ENCODE measurements around the gene PEX14. TPM values are rescaled to one million over a fixed set of nuclear protein-coding genes. Genes with fewer than 3 reads are reported as not detected.

The PEX14 gene
- total RNA-seq, 1 experiment from 2014 or later: 21.5 TPM

GRCh38 chr1:10506677-10507047 is 31.9 kb downstream of the PEX14 start:
- H3K36me3 ChIP-seq: no peaks in the 10 kb centered on the region
- no peaks in the 10 kb centered on the region for H3K27me3 ChIP-seq
- H3K4me3 ChIP-seq: no peak overlapping the region
- no peak for DNase-seq
- no peaks in the 10 kb centered on the region for H3K9me3 ChIP-seq

DNA sequence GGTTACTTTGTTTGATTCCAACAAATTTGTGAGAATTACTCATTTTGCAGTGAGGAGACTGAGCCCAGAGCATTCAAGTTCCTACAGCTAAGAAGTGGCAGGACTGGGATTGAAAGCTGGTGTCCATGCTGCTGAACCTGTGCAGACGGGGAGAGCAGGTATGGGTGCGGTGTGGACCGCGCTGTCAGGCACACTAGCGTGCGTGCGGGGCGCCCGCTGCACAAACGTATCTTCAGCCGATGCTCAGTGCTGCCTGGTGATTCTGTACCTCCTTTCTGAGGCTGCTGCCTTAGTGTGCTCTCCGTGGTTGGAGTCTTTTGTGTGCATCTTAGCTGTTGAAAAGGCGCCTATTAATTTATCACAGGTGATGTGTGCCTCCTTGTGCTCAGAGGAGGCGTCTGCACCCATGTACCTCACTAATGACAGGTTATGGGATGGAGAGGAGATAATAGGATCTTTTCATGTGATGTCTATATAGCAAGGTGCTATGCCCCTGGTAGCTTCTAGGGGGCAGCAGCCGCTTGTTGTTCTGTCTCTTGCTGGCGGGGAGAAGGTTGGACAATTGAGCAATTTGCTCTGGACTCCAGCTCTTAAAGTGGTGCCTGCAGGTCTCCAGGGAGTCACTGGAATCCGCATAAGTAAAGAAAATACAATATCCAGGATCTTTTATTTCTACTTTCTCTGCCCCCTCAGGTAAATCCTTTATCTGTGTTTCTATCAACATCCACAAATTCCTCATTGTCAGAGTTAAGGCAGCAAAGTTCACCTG is 32.5 kb downstream of the PEX14 start:
- DNase-seq: peak; percentile 71
- Histone ChIP-seq H3K9me3 (no peaks in the 10 kb centered on the region), H3K36me3 (peaks cover 3% of the 10 kb centered on the region), H3K27me3 (no peaks in the 10 kb centered on the region), H3K4me3 (no peak overlapping the region)

DNA sequence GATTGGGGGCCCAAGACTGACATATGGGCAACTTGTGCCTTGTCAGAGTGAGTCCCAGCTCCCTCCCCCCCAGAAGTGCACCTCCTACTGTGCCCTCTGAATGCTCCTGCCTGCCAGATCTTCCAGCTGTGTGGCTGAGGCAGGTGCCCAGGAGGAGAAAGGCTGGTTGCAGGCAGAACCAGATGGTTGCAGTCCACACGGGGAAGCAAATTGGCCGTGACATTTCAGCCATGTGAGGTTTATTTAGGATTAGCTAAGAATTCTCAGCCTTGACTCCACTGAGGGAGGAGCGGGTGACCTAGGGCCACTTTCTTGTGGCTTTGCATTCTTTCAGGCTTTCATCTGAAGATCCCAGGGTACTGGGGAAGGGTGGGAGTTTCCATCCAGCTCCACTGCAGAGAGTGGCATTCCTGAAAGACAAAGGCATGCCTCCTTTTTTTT is 33.8 kb downstream of the PEX14 start:
- Histone ChIP-seq H3K4me3 (no peak overlapping the region), H3K36me3 (peaks cover 7% of the 10 kb centered on the region), H3K9me3 (no peaks in the 10 kb centered on the region), H3K27me3 (no peaks in the 10 kb centered on the region)
- peak; percentile 48 for DNase-seq

GRCh38 chr1:10509809-10510509 is 35.2 kb downstream of the PEX14 start:
- Histone ChIP-seq H3K9me3 (no peaks in the 10 kb centered on the region), H3K27me3 (no peaks in the 10 kb centered on the region), H3K4me3 (no peak overlapping the region), H3K36me3 (peaks cover 7% of the 10 kb centered on the region)
- DNase-seq: no peak

DNA sequence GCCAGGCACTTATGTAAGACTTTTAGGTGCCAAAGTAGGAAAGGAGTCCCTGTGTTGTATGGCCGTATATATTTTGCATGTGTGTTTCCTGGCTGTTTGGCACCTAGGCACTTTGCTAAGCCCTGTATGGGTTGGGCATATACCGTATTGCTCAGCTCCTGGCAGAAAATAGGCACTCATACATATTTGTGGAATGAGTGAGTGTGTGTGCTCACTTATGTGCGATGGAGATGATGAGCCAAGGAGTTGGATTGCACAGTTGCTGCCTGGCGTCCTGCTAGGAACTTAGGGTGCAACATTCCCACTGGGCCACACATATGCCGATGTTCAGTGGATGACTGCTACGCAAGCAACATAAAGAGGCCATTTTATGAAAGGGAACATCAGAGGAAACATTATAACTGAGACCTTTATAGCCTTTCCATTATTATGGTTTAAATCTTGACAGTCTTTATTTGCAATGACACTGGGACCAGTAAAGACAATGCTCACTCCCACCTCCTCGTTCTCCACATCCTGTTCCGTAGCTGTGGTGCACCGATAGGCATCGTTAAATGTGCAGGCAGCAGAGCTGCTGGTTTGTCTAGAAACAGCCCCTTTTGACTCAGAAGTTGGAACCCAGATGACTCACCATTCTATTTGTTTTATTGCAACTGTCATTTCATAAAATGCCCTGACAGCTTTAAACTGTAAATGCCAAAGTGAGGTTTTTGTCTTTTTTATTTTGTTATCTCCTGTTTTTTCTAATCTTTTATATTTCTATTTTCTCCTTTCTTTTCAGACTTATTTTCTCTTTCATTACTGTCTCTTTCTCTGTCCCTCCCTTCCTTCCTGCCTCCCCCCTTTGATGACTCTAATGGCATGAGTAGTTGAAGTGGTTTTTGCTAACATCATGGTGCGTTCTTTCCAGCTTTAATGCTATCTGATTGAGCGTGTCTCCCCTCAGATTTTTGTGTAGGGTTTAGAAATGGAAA is 36.1 kb downstream of the PEX14 start:
- Histone ChIP-seq H3K4me3 (peak overlapping the region; percentile 6; the same call in 1 of the 2 replicates), H3K27me3 (no peaks in the 10 kb centered on the region), H3K36me3 (peaks cover 7% of the 10 kb centered on the region), H3K9me3 (no peaks in the 10 kb centered on the region)
- peak; percentile 92 for DNase-seq

DNA sequence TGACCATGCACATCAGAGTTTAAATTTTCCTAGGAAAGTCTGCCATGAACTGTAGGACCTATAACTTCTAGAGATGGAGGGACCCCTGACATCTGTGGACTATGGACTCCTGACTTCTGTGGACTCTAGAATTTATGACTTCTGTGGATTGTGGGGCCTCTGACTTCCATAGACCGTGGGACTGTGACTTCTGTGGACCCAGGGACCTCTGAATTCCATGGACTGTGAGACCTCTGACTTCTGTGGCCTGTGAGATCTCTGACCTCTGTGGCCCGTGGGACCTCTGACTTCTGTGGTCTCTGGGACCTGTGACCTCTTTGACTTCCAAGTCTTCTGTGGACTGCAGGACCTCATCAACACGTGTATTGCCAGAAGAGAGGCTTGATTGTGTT is 36.7 kb downstream of the PEX14 start:
- Histone ChIP-seq H3K9me3 (no peaks in the 10 kb centered on the region), H3K36me3 (peaks cover 7% of the 10 kb centered on the region), H3K4me3 (peak overlapping the region; percentile 6; the same call in 1 of the 2 replicates), H3K27me3 (no peaks in the 10 kb centered on the region)
- no peak for DNase-seq

DNA sequence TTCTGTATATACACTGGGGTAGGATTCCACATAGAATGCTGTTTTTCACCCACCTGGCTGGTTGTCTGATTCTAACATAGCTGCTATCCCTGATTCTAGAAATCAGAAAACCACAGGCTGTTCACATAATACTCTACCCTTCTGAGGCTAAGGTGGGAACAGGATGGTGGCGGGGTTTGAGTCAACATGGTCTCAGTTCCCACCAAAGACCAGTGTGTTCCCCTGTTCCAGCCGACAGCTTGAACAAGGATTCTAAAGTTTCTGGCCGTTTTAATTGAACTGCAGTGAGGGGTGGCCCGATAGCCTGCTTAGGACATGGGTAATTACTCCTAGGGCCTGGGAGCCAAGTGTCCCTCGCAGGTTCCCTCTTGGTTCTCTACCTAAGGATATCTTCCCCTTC is 38.4 kb downstream of the PEX14 start:
- no peak overlapping the region for H3K4me3 ChIP-seq
- peaks cover 11% of the 10 kb centered on the region for H3K36me3 ChIP-seq
- H3K9me3 ChIP-seq: no peaks in the 10 kb centered on the region
- no peak for DNase-seq
- no peaks in the 10 kb centered on the region for H3K27me3 ChIP-seq

DNA sequence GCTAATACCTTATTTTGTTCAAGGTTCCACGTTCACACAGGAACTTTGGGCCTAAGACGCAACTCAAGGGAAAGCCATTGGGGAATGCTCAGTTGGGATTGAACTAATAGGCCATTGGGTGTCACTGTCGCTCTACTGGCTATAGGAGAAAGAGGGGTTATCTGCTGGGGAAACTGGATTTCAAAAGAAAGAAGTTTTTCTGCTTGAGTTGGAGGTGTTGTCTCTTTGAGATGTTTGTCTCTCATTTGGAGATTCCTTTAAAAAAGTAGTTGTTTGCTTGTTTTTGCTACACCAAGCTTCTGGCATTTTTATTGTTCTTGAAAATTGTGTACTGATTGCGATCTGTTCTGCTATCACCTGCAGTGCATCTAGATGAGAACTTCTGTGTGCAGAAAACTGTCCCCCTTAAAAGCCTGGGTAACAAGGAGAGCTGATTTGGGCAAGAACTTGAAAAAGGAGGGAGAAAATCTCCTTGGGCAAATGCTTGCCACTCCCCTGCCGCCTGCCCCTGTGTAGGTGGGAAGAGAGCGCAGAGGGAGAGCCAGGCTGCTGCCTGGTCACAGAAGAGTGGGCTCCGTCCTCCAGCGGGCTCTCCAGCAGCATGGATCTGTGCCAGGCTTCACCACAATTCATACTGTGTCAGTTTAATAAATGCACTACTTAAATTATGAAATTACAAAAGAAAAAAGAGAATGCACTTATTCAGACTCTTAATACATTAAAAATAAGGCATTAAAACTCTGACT is 39.9 kb downstream of the PEX14 start:
- peak; percentile 20 for DNase-seq
- no peak overlapping the region for H3K4me3 ChIP-seq
- no peaks in the 10 kb centered on the region for H3K9me3 ChIP-seq
- no peaks in the 10 kb centered on the region for H3K27me3 ChIP-seq
- peaks cover 11% of the 10 kb centered on the region for H3K36me3 ChIP-seq

DNA sequence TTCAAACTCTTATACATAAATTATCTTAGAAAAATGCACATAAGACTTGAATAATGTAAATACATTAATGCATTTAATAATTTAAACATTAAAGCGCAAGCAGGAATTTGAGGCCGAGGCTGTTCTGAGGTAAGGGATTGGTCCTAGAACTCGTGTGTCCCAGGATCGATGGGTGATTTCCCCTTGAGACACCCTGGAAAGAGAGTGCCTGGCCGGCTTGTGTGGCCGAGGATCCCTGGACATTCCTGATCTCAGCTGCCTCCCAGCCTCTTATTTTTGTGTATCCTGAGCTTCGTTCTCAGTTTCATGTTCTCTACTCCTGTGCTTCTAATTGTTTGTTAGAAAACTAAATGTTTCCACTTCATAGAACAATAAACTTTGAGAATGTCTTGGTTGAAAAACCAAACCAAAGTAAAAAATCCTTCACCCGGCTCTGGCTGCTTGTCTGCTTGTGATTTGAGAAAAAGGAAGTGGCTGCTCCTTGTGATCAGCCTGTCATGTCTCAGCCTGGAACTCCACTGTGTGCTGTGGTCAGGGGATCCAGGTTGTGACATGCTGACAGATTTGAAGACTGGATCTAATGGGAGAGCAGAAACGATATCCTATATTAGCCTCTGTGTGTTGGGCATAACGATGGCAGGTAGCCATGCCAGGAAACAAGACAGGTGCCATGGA is 40.7 kb downstream of the PEX14 start:
- no peak for DNase-seq
- Histone ChIP-seq H3K9me3 (no peaks in the 10 kb centered on the region), H3K27me3 (no peaks in the 10 kb centered on the region), H3K36me3 (peaks cover 11% of the 10 kb centered on the region), H3K4me3 (no peak overlapping the region)

GRCh38 chr1:10515976-10516750 is 41.4 kb downstream of the PEX14 start:
- Histone ChIP-seq H3K4me3 (no peak overlapping the region), H3K36me3 (peaks cover 11% of the 10 kb centered on the region), H3K27me3 (no peaks in the 10 kb centered on the region), H3K9me3 (no peaks in the 10 kb centered on the region)
- DNase-seq: no peak

GRCh38 chr1:10516925-10517676 is 42.4 kb downstream of the PEX14 start:
- no peaks in the 10 kb centered on the region for H3K27me3 ChIP-seq
- no peak overlapping the region for H3K4me3 ChIP-seq
- H3K9me3 ChIP-seq: no peaks in the 10 kb centered on the region
- no peak for DNase-seq
- H3K36me3 ChIP-seq: peaks cover 10% of the 10 kb centered on the region

DNA sequence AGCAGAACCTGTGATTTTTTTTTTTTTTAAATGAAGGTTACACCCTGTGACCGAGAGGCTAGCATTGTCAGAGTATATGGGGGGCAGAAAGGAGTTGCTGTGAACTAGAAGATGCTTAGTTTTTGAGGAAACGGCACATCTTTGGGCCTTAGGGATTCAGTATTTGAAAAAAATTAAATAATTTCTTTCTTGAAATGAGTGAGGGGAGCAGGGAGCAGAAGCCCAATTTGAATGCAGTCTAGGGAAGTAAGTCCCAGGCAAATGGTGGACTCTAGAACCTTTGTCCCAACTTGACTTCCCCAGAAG is 42.9 kb downstream of the PEX14 start:
- H3K36me3 ChIP-seq: peaks cover 7% of the 10 kb centered on the region
- H3K27me3 ChIP-seq: no peaks in the 10 kb centered on the region
- H3K9me3 ChIP-seq: no peaks in the 10 kb centered on the region
- no peak overlapping the region for H3K4me3 ChIP-seq
- DNase-seq: no peak

DNA sequence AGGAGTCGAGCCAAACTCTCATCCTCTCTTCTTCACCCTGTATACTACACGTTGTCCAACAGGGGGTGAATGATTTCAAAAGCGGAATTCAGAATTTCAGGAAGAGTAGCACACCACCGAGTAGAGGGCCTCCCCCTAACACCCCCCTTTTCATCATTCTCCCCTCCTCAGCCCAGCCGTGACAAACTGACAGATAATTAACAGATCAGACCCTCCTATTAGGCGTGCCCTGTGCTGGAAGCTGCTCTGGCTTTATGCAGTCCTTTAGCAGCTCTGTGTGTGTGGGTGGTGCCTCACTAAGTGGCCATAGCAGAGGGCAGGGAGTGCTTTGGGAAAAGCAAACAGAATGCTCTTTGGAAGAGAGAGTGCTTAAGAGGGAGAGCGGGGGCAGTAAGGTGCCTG is 44.3 kb downstream of the PEX14 start:
- H3K36me3 ChIP-seq: peaks cover 5% of the 10 kb centered on the region
- no peak for DNase-seq
- no peaks in the 10 kb centered on the region for H3K27me3 ChIP-seq
- H3K4me3 ChIP-seq: no peak overlapping the region
- no peaks in the 10 kb centered on the region for H3K9me3 ChIP-seq

GRCh38 chr1:10520497-10520896 is 45.7 kb downstream of the PEX14 start:
- DNase-seq: no peak
- Histone ChIP-seq H3K27me3 (no peaks in the 10 kb centered on the region), H3K36me3 (peaks cover 5% of the 10 kb centered on the region), H3K9me3 (no peaks in the 10 kb centered on the region), H3K4me3 (no peak overlapping the region)

GRCh38 chr1:10520952-10521351 is 46.2 kb downstream of the PEX14 start:
- no peaks in the 10 kb centered on the region for H3K9me3 ChIP-seq
- H3K27me3 ChIP-seq: no peaks in the 10 kb centered on the region
- peaks cover 5% of the 10 kb centered on the region for H3K36me3 ChIP-seq
- no peak overlapping the region for H3K4me3 ChIP-seq
- DNase-seq: no peak

All from MG63 (cell line).